NCI-H748 (cell line): Measurements from ENCODE around the gene TBX18.

Source experiments
- DNase-seq: peaks from one replicate; lab custom pipeline; 2025; ENCODE audit not compliant: unreplicated experiment; lab: John Stamatoyannopoulos, UW

TBX18 gene

GRCh38 chr6:84764332-84765049 lies at the start of gene TBX18:
Gene TBX18, minus strand, starts transcription at chr6:84764598. Its CDS starts 417 bp downstream, at chr6:84764181.
- DNase-seq = no peak

GRCh38 chr6:84811351-84811750 lies 47.0 kb upstream of the TBX18 start:
- DNase-seq = no peak

- DNase-seq = no peak
These were observed 45.1 kb upstream of the TBX18 start for GRCh38 chr6:84809455-84809854.

- DNase-seq = no peak
These were observed 44.2 kb upstream of the TBX18 start for GRCh38 chr6:84808491-84809061.

DNA sequence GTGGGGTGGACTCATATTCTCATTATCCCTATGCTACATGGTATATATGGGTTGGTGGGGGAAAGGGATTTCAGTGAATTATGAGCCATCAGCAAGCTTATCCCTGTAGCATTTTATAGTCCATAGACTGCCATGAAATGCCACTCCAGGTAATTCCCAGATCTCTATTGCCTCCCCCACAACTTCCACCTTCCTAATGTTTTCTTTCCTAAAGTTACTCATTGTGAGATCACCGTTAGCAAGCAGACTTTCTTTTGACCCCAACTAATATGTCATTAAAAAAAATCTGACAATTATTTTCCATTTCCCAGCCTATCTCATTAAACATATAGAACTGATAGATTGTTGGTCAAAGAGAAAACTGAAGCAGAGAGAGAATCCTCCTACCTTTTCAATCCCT lies 40.7 kb upstream of the TBX18 start:
- DNase-seq = no peak

DNA sequence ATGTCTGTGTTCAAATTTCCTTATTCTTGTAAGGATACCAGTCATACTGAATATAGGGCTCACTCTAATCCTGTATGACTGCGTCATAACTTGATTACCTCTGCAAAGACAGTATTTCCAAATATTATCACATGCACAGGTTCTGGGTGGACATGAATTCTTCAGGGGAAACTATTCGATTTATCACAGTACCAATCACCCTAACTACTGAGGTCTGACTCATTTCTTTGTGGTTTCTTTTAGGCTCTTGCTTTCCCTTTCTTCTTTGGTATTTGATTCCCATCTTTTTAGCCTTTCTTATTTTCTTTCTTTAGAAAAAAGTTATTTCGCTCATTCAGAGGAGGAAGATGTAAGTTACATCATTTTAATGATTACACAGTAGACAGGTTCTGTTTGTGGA lies 40.3 kb upstream of the TBX18 start:
- no peak for DNase-seq

- DNase-seq = no peak
These were observed 36.9 kb upstream of the TBX18 start for GRCh38 chr6:84801250-84801649.

- DNase-seq = no peak
These were observed 33.9 kb upstream of the TBX18 start for GRCh38 chr6:84798257-84798656.

DNA sequence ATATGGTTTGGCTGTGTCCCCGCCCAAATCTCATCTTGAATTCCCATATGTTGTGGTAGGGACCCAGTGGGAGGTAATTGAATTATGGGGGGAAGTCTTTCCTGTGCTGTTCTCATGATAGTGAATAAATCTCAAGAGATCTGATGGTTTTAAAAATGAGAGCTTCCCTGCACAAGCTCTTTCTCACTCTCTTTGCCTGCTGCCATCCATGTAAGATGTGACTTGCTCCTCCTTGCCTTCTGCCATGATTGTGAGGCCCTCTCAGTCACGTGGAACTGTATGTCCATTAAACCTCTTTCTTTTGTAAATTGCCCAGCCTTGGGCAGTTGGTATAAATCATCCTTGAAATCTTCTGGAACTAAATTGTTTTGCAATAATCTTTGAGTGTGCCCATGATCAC lies 31.9 kb upstream of the TBX18 start:
- no peak for DNase-seq

DNA sequence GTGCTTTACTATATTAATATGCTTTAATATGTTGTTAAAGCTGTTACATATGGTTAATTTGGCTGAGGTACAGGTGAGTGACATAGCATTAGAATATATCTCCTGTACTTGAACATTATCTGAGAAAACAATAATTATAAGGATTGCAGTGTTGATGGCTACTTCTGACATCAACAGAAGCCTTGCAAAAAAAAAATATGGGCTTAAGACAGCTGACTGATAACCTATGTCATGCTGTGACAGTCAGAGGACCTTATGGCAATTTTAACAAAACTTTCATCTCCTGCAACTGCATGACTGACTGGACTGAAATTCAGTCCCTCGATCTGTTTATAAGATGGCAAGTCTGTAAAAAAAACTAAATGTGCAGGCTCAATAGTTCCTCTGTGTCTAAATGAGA lies 27.5 kb upstream of the TBX18 start:
- no peak for DNase-seq

- DNase-seq = no peak
These were observed 26.8 kb upstream of the TBX18 start for GRCh38 chr6:84791233-84791632.

DNA sequence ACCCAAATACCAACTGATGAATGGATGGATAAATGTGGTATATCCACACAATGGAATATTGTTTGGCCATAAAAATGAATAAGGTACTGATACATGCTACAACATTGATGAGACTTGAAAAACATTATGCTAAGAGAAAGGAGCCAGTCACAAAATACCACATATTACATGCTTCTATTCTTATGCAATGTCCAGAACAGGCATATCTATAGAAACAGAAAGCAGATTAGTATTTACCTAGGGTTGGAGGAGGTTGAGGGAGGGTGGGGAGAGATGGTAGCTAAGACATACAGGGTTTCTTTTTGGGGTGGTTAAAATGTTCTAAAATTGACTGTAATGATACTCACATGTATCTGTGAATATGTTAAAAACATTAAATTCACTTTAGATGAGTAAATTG lies 24.8 kb upstream of the TBX18 start:
- DNase-seq = no peak

GRCh38 chr6:84788689-84789088 lies 24.3 kb upstream of the TBX18 start:
- DNase-seq = no peak

GRCh38 chr6:84785671-84786070 lies 21.3 kb upstream of the TBX18 start:
- no peak for DNase-seq

- DNase-seq = no peak
These were observed 15.5 kb upstream of the TBX18 start for GRCh38 chr6:84779917-84780316.

- no peak for DNase-seq
These were observed 15.0 kb upstream of the TBX18 start for GRCh38 chr6:84779380-84779779.

- DNase-seq = no peak
These were observed 13.5 kb upstream of the TBX18 start for GRCh38 chr6:84777888-84778287.

DNA sequence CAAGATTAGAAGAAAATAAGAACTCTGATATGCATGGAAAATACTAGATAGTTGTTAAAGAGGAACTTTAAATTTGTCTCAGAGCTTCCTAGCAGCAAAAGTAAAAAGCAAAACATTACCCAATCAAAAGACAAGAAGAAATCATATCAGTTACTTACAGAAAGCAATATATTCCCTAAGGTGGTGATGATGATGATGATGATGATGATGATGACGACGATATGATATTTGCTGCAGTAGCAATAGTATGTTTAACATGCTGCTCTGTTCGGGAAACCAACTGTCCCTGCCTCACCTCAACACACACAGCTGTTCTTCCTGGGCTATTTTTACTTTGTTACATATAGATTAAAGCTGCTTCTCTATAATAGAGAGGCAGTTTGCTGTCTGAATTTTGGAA lies 12.0 kb upstream of the TBX18 start:
- DNase-seq = no peak

- no peak for DNase-seq
These were observed 11.4 kb upstream of the TBX18 start for GRCh38 chr6:84775751-84776150.

GRCh38 chr6:84774985-84775284 lies 10.5 kb upstream of the TBX18 start:
- no peak for DNase-seq

- peak; percentile 36 for DNase-seq
These were observed 10.0 kb upstream of the TBX18 start for GRCh38 chr6:84774157-84774984.

- peak; percentile 40 for DNase-seq
These were observed 9.2 kb upstream of the TBX18 start for GRCh38 chr6:84773431-84774156.
